Osteoblast (primary cell): ENCODE results near the gene CHST6. TPM values are rescaled to one million over a fixed set of nuclear protein-coding genes. Genes with fewer than 3 reads are reported as not detected.
"Not testable (repeated sequence)": the region's sequence is repeated elsewhere in the genome, so short reads cannot be mapped to it uniquely, and the experiment has no call there.

Source experiments
- DNase-seq: peaks from one replicate; pipeline ENCODE4 v3.0.0; 2011; ENCODE audit warnings: low spot score, mixed read lengths; ENCODE audit not compliant: insufficient read length; ENCODE audit errors: missing footprints
- H2AFZ ChIP-seq: 2 replicates; pipeline ENCODE4 v1.6.0; 2011; ENCODE audit warnings: mild to moderate bottlenecking, low read length
- H3K27ac ChIP-seq: 2 replicates; pipeline ENCODE4 v1.5.1; 2011; ENCODE audit warnings: mild to moderate bottlenecking, low read depth, low read length, moderate library complexity
- H3K27me3 ChIP-seq: 2 replicates; pipeline ENCODE4 v1.6.0; 2012; ENCODE audit warnings: mild to moderate bottlenecking, control low read depth, inconsistent platforms, low read length, moderate library complexity; ENCODE audit not compliant: insufficient read depth
- H3K36me3 ChIP-seq: 2 replicates; pipeline ENCODE4 v1.5.1; 2011; ENCODE audit warnings: mild to moderate bottlenecking, low read length, control low read depth, moderate library complexity; ENCODE audit not compliant: insufficient read depth
- H3K4me1 ChIP-seq: 2 replicates; pipeline ENCODE4 v1.5.1; 2011; ENCODE audit warnings: mild to moderate bottlenecking, low read length, control low read depth, moderate library complexity; ENCODE audit not compliant: insufficient read depth
- H3K4me2 ChIP-seq: 2 replicates; pipeline ENCODE4 v1.6.0; 2011; ENCODE audit warnings: mild to moderate bottlenecking, low read length; ENCODE audit not compliant: insufficient read depth
- H3K4me3 ChIP-seq: fragments of 200-600 bp; sonication (generic); 3 replicates; pipeline ENCODE4 v1.5.1; 2012; ENCODE audit warnings: mild to moderate bottlenecking, low read length, inconsistent platforms; ENCODE audit not compliant: insufficient read depth
- H3K79me2 ChIP-seq: 2 replicates; pipeline ENCODE4 v1.6.0; 2012; ENCODE audit warnings: mild to moderate bottlenecking, low read length, control low read depth, inconsistent platforms; ENCODE audit not compliant: insufficient read depth
- H3K9me3 ChIP-seq: 2 replicates; pipeline ENCODE4 v1.5.1; 2011; ENCODE audit warnings: low read depth, low read length, control low read depth
- H4K20me1 ChIP-seq: 2 replicates; pipeline ENCODE4 v1.6.0; 2012; ENCODE audit warnings: mild to moderate bottlenecking, low read length, control low read depth; ENCODE audit not compliant: insufficient read depth
- CTCF ChIP-seq: IDR thresholded peaks from 2 replicates; pipeline ENCODE4 v1.5.1; 2011; ENCODE audit warnings: mild to moderate bottlenecking, low read depth, low read length, moderate library complexity; ENCODE audit errors: extremely low read depth
- total RNA-seq: library from RNA; depleted of rRNA; stranded (reverse); fragments of >200 nt; gene quantifications from 2 replicates; pipeline ENCODE4 v1.2.3, GENCODE V29; 2012

The CHST6 gene
- total RNA-seq, 1 donor: 1.1 TPM

DNA sequence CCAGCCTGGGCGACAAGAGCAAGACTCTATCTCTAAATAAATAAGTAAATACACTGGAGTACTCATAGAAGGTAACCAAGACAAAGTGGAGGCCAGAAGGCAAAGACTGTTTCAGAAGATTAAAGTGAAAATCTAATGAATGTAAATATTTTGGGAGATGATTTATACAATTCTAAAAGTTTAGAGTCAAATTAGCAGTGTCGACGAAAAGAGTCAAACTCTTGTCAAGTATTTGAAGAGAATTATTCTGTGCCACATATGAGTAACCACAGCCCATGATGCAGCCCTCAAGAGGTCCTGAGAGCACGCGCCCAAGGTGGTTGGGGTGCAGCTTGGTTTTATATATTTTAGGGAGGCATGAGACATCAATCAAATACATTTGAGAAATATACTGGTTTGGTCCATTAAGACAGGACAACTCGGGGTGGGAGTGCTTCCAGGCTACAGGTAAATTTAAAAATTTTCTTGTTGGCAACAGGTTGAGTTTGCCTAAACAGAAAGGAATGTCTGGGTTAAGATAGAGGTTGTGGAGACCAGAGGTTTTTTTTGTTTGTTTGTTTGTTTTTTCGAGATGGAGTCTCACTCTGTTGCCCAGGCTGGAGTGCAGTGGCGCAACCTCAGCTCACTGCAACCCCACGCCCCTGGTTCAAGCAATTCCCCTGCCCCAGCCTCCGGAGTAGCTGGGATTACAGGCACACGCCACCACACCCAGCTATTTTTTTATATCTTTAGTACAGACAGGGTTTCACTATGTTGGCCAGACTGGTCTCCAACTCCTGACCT, 65.4 kb downstream of the CHST6 start:
- Histone ChIP-seq H3K27ac (no peak overlapping the region), H3K79me2 (peaks cover 69% of the 10 kb centered on the region), H3K4me1 (peaks cover 8% of the 10 kb centered on the region), H3K36me3 (no peaks in the 10 kb centered on the region), H3K27me3 (no peaks in the 10 kb centered on the region), H4K20me1 (peaks cover 4% of the 10 kb centered on the region), H3K4me2 (no peak overlapping the region), H2AFZ (no peak overlapping the region), H3K4me3 (no peak overlapping the region), H3K9me3 (no peaks in the 10 kb centered on the region)
- TF ChIP-seq CTCF: no peak
- DNase-seq: no peak

GRCh38 chr16:75426524-75426923, 68.7 kb downstream of the CHST6 start:
- Histone ChIP-seq H3K79me2 (peaks cover 77% of the 10 kb centered on the region), H3K4me1 (peaks cover 14% of the 10 kb centered on the region)
- H3K9me3 ChIP-seq, DNase-seq, H3K4me3 ChIP-seq, H4K20me1 ChIP-seq, H2AFZ ChIP-seq, H3K27ac ChIP-seq, H3K36me3 ChIP-seq, H3K27me3 ChIP-seq, H3K4me2 ChIP-seq: not testable (repeated sequence)

DNA sequence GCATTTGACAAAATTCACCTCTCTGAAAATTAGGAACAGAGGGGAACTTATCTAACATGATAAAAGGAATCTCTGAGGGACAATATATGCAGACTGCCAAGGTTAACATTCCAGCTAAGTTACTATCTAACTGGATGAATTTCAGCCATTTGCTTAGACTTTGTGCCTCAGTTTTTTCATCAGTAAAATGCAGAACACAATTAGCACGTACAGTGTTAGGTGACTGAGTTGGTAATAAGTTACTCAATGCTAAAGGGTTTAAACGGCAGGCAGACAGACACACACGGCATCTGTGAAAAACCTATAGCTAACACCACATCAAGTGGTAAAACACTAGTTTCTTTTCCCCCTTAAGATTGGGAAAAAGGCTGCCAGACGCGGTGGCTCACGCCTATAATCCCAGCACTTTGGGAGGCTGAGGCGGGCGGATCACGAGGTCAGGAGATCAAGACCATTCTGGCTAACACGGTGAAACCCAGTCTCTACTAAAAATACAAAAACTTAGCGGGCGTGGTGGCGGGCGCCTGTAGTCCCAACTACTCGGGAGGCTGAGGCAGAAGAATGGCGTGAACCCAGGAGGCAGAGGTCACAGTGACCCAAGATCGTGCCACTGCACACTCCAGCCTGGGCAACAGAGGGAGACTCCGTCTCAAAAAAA, 71.0 kb downstream of the CHST6 start:
- H3K27me3 ChIP-seq, H3K27ac ChIP-seq, H3K36me3 ChIP-seq, H3K9me3 ChIP-seq, H2AFZ ChIP-seq, H4K20me1 ChIP-seq, DNase-seq, H3K4me3 ChIP-seq: not testable (repeated sequence)
- peaks cover 76% of the 10 kb centered on the region for H3K79me2 ChIP-seq
- H3K4me2 ChIP-seq: peak overlapping the region; percentile 40
- peaks cover 19% of the 10 kb centered on the region for H3K4me1 ChIP-seq

- DNase-seq: no peak
- TF ChIP-seq CTCF: no peak
- Histone ChIP-seq H3K9me3 (no peaks in the 10 kb centered on the region), H3K79me2 (peaks cover 75% of the 10 kb centered on the region), H3K27ac (no peak overlapping the region), H3K4me1 (peaks cover 19% of the 10 kb centered on the region), H2AFZ (no peak overlapping the region), H4K20me1 (peaks cover 3% of the 10 kb centered on the region), H3K4me2 (no peak overlapping the region), H3K36me3 (no peaks in the 10 kb centered on the region), H3K4me3 (no peak overlapping the region), H3K27me3 (no peaks in the 10 kb centered on the region)
Measured at GRCh38 chr16:75423723-75424104, 71.5 kb downstream of the CHST6 start.

Other genes starting within 250 kb of the CHST6 start
- 66.9 and 75.3 TPM in 2 replicates for gene BCAR1, start 243.8 kb downstream of the CHST6 start, total RNA-seq
- 37.7 and 41.3 TPM in 2 replicates for gene CFDP1, start 61.9 kb downstream of the CHST6 start, total RNA-seq
- 11.6 and 13.6 TPM in 2 replicates for gene TMEM170A, start 30.8 kb downstream of the CHST6 start, total RNA-seq
- gene CHST5, start 40.7 kb upstream of the CHST6 start, total RNA-seq: under 0.01 TPM in 1 of 2 replicates, not detected in the other
- gene TMEM231, start 60.8 kb upstream of the CHST6 start, total RNA-seq: 17.0 and 22.4 TPM in 2 replicates
- 32.9 and 36.8 TPM in 2 replicates for gene GABARAPL2, start 70.9 kb upstream of the CHST6 start, total RNA-seq
- 46.0 and 54.8 TPM in 2 replicates for gene ADAT1, start 127.8 kb upstream of the CHST6 start, total RNA-seq
- gene KARS1, start 152.2 kb upstream of the CHST6 start, total RNA-seq: 121 and 125 TPM in 2 replicates
- gene TERF2IP, start 152.3 kb upstream of the CHST6 start, total RNA-seq: 39.1 and 39.5 TPM in 2 replicates
- gene CPHXL2, start 181.6 kb upstream of the CHST6 start, total RNA-seq: not detected in 2 replicates
- gene DUXB, start 206.0 kb upstream of the CHST6 start, total RNA-seq: not detected in 2 replicates
- not detected in 2 replicates for gene CPHXL, start 231.0 kb upstream of the CHST6 start, total RNA-seq